ENCODE data around the gene SCN2A.

SCN2A gene

GRCh38 chr2:165197346-165197745 is 41.9 kb upstream of the SCN2A start:
- no peak for TF ChIP-seq CTCF (IDR thresholded peaks at IDR 0.05; ENCODE audit: low read depth, low read length)
- Histone ChIP-seq H3K36me3 (no peaks in the 10 kb centered on the region), H3K9me3 (ENCODE audit: severe bottlenecking) (no peaks in the 10 kb centered on the region), H3K27me3 (ENCODE audit: insufficient read depth, low read depth, severe bottlenecking) (no peaks in the 10 kb centered on the region), H3K27ac (no peak overlapping the region), H3K4me3 (ENCODE audit: low read depth, low read length) (no peak overlapping the region)
- no peak for DNase-seq

- H3K27me3 ChIP-seq (ENCODE audit: insufficient read depth, low read depth, severe bottlenecking): no peaks in the 10 kb centered on the region
- no peaks in the 10 kb centered on the region for H3K36me3 ChIP-seq
- DNase-seq: no peak
- no peaks in the 10 kb centered on the region for H3K9me3 ChIP-seq (ENCODE audit: severe bottlenecking)
- H3K4me3 ChIP-seq (ENCODE audit: low read depth, low read length): no peak overlapping the region
- no peak overlapping the region for H3K27ac ChIP-seq
- no peak for TF ChIP-seq CTCF (IDR thresholded peaks at IDR 0.05; ENCODE audit: low read depth, low read length)
Observed at GRCh38 chr2:165198181-165198580, 41.0 kb upstream of the SCN2A start.

GRCh38 chr2:165202239-165202638 is 37.0 kb upstream of the SCN2A start:
- Histone ChIP-seq H3K27ac (no peak overlapping the region), H3K9me3 (ENCODE audit: severe bottlenecking) (no peaks in the 10 kb centered on the region), H3K27me3 (ENCODE audit: insufficient read depth, low read depth, severe bottlenecking) (no peaks in the 10 kb centered on the region), H3K36me3 (no peaks in the 10 kb centered on the region), H3K4me3 (ENCODE audit: low read depth, low read length) (no peak overlapping the region)
- TF ChIP-seq CTCF (IDR thresholded peaks at IDR 0.05; ENCODE audit: low read depth, low read length): no peak
- no peak for DNase-seq

- no peak within 1 kb of the TSS for H3K27ac ChIP-seq
- H3K27me3 ChIP-seq (ENCODE audit: insufficient read depth, low read depth, severe bottlenecking): no peaks in the 10 kb centered on the region
- H3K4me3 ChIP-seq (ENCODE audit: low read depth, low read length): no peak within 1 kb of the TSS
- H3K36me3 ChIP-seq: no peaks in the 10 kb centered on the region
- no peaks in the 10 kb centered on the region for H3K9me3 ChIP-seq (ENCODE audit: severe bottlenecking)
- peak; percentile 28 for DNase-seq
- peak; percentile 70 for TF ChIP-seq CTCF (IDR thresholded peaks at IDR 0.05; ENCODE audit: low read depth, low read length)
Observed at GRCh38 chr2:165203689-165204559, 35.3 kb upstream of the SCN2A start, which contains the start of gene SCN3A. Gene SCN3A, minus strand, starts transcription at chr2:165204050. Its CDS starts 27,656 bp downstream, at chr2:165176394.

GRCh38 chr2:165205865-165206264 is 33.3 kb upstream of the SCN2A start:
- Histone ChIP-seq H3K27me3 (ENCODE audit: insufficient read depth, low read depth, severe bottlenecking) (no peaks in the 10 kb centered on the region), H3K27ac (no peak overlapping the region), H3K36me3 (no peaks in the 10 kb centered on the region), H3K4me3 (ENCODE audit: low read depth, low read length) (no peak overlapping the region), H3K9me3 (ENCODE audit: severe bottlenecking) (no peaks in the 10 kb centered on the region)
- TF ChIP-seq CTCF (IDR thresholded peaks at IDR 0.05; ENCODE audit: low read depth, low read length): no peak
- DNase-seq: no peak

All from WERI-Rb-1 (cell line).